ENCODE results near the gene GNA12.
"Not testable (repeated sequence)": the region's sequence is repeated elsewhere in the genome, so short reads cannot be mapped to it uniquely, and the experiment has no call there.

GNA12 gene

GRCh38 chr7:2726316-2727018 lies 117.6 kb downstream of the GNA12 start:
- H3K4me3 ChIP-seq (ENCODE audit: low read length), result no peak overlapping the region
- TF ChIP-seq, protein P1, sequence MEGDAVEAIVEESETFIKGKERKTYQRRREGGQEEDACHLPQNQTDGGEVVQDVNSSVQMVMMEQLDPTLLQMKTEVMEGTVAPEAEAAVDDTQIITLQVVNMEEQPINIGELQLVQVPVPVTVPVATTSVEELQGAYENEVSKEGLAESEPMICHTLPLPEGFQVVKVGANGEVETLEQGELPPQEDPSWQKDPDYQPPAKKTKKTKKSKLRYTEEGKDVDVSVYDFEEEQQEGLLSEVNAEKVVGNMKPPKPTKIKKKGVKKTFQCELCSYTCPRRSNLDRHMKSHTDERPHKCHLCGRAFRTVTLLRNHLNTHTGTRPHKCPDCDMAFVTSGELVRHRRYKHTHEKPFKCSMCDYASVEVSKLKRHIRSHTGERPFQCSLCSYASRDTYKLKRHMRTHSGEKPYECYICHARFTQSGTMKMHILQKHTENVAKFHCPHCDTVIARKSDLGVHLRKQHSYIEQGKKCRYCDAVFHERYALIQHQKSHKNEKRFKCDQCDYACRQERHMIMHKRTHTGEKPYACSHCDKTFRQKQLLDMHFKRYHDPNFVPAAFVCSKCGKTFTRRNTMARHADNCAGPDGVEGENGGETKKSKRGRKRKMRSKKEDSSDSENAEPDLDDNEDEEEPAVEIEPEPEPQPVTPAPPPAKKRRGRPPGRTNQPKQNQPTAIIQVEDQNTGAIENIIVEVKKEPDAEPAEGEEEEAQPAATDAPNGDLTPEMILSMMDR (conservative IDR thresholded peaks at IDR 0.05; ENCODE audit: low read length), result no peak
- DNase-seq (ENCODE audit: low read depth), result no peak

DNA sequence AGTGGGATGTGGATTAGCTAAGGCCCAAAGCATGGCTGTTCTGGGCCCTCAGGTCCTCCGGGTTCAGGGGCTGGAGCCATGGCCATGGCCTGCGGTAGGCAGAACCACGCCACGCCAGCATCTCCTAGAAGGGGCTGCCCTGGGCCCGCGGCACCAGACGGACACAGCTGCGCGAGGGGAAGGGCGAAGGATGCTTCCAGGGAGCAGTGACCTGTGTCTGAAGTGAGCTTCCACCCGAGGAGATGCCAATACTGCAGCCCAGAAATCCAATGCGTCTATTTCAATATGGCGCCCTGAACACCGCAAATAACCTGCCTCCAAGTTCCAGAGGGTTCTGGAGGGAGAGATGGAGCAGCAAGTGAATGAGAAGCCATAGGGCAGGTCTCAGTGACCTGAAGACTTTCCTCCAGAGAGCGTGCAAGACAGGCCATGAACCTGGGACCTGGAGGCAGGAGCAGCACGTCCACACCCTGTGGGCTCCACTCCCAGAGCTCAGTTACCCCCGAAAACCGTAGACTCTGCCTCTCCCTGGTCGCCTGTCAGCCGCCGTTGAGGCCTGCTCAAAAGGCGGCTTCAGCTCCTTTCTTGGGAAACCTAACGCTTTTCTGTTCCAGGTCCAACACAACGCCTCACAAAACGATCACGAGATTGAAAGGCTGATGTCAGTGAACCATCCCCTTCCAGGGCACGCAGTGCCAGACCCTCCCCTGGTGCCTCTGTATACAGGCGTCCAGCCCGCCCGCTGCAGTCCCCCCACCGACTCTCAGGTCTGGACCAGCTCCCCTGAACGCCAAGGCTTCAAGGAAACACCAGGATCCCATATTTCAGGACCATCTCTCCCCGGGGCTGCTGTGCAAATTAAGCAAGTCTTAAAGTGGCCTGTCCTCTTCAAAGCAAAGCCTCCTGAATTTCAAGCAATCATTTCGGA lies 118.7 kb downstream of the GNA12 start:
- TF ChIP-seq, protein P1 (conservative IDR thresholded peaks at IDR 0.05; ENCODE audit: low read length), result no peak
- DNase-seq (ENCODE audit: low read depth), result no peak
- no peak overlapping the region for H3K4me3 ChIP-seq (ENCODE audit: low read length)

GRCh38 chr7:2724453-2725177 lies 119.5 kb downstream of the GNA12 start:
- no peak overlapping the region for H3K4me3 ChIP-seq (ENCODE audit: low read length)
- DNase-seq (ENCODE audit: low read depth), result no peak
- TF ChIP-seq, protein P1 (conservative IDR thresholded peaks at IDR 0.05; ENCODE audit: low read length), result no peak

DNA sequence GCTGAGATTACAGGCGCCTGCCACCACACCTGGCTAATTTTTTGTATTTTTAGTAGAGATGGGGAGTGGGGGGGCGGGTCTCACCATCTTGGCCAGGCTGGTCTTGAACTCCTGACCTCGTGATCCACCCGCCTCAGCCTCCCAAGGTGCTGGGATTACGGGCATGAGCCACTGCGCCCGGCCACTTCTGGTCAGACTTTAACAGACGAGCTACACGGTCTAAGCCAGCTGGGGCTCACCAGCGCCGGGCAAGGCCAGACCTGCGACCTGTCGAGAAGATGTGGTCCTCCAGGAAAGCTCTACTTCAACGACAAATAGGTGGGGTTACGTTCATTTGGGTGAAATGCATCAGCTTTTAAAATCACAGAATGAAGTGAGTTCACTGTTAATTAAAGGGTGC lies 120.1 kb downstream of the GNA12 start:
- not testable (repeated sequence) for DNase-seq (ENCODE audit: low read depth)

DNA sequence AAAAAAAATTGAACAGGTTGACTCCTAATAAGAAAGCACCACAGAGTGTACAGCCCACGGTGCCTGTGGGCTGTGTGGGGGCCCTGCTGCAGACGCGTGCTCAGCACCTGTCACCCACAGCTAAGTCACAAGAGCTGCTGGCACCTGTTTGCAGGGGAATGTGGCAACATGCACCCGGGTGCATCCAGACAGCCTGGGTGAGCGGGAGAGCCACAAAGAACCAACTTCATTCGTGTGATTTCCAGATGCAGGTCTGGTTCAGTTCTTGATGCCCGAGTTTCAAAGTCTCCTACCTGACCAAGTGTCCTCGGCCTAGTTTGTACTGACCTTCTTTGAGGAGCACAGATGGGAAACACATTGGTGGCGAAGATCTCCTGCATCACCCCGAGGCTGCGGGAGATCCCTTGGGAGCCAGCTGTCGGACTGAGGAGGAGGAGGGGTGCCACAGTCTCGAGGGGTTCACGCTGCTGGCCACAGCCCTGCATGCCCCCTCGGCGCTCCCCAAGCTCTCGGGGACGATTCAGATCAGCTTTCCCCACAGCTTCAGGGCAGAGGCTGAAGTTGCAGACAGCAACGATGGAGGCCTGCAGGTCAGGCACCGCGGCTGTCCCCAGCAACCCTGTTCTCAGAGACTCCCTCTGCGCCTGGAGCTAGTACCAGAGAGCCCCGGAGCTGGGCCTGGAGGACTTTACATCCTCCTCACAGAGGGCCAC lies 120.8 kb downstream of the GNA12 start:
- DNase-seq (ENCODE audit: low read depth), result no peak
- H3K4me3 ChIP-seq (ENCODE audit: low read length), result no peak overlapping the region
- TF ChIP-seq, protein P1 (conservative IDR thresholded peaks at IDR 0.05; ENCODE audit: low read length), result no peak

More for the DNA sequence above, 120.1 kb downstream of the GNA12 start:
- H3K4me3 ChIP-seq (ENCODE audit: low read length), result not testable (repeated sequence)

GRCh38 chr7:2722591-2722990 lies 121.5 kb downstream of the GNA12 start:
- no peak for DNase-seq (ENCODE audit: low read depth)
- H3K4me3 ChIP-seq (ENCODE audit: low read length), result no peak overlapping the region
- TF ChIP-seq, protein P1 (conservative IDR thresholded peaks at IDR 0.05; ENCODE audit: low read length), result no peak

GRCh38 chr7:2721842-2722241 lies 122.3 kb downstream of the GNA12 start:
- no peak for DNase-seq (ENCODE audit: low read depth)
- H3K4me3 ChIP-seq (ENCODE audit: low read length), result no peak overlapping the region
- TF ChIP-seq, protein P1 (conservative IDR thresholded peaks at IDR 0.05; ENCODE audit: low read length), result no peak
